Measurements from ENCODE around the gene GDI1.
A peak's percentile ranks its signal among the peaks of the same experiment; 100 is the strongest.

The GDI1 gene

DNA sequence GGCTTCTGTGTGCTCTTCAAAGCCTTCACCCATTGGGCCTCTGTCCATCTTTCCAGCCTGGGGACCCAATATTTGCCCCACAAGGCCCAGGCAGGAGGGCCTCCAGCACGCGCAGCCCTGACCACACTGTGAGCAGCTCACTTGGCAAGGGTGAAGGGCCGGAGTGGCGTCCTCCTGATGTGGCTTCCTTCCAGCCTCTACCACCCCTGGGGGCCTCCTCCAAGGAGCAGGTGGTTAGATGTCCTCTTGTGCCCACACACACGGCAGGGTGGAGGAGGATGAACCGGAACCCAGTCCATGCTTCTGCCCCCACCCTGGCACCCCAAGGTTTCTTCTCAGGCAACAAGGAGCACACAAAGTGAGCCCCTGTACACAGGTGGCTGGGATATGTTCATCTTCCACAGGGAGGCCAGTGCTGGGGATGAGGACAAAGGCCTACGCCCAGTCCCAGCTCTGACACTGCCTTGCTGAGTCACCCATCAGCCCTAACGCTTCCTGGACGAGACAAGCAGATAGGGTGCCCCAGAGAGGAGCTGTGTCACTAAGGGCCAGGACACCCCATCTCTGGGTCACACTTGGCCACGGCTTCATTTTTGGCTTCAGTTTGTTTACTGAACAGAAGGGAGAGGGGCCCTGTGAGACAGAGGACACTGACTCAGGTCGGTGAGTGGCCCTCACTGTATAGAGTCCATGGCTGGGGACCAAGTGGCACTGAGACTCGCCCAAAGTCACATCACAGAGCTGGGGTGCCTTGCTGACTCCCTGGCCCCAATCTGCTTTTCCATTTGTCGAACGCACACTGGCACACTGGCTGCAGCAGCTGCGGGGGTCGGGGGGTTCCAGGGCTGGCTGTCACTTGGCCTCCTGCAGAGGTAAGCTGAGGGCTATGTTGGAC lies 47.5 kb downstream of the GDI1 start:
- DNase-seq: no peak

DNA sequence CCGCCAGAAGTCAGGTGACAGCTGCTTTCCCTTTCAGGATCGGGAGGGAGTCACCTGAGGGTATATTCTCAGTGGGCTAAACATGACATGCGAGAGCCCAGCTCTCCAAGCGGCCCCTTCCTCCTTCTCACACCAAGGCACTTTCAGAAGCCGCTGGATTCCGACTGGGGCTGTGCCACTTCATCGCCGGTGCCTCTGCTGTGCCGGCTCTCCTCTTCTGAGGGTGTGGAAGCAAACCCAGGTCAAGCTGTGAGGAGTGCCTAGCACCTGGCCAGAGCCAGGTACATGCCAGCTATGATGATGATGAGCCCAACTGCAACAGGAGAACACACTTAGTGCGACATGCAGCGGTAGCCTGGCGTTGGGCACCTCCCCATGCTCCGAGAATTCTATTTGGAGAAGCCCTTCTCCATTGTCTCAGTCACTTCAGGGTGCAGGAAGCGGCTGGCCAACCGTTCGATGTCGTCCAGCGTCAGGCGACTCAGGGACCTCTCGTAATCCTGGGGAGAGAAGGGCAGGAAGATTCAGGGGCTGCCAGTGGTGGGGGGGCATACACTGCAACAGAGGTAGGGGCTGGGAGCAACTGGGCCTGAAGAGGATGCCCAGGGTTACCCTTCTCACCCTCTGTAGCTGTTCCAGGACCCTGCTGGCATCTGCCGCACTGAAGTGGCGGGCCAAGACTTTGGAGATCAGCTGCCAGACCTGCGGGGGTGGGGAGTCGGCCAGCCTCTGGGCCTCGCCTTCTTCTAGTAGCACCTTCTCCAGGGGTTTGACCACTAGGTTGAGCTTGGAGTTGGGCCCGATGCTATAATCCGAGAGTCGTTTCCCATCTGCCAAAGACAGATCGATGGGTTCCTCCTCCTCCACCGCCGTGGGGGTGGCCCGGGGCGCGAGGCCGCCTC lies 48.4 kb downstream of the GDI1 start:
- DNase-seq: no peak

DNA sequence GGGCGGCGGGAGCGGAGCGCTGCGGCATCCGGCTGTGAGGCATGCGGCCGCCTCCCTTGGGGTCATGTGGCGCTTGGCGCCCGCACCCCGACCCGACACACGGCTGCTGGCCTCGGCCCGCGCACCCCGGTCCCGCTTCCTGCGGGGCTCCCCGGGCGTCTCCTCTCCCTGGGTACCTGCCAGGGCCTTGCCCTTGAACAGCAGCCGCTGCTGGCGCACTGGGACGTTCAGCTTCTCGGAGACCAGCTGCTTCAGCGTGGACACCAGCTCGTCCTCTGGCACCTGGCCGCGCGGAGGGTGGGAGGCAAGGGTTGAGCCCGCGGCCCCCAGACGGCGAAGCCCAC lies 49.1 kb downstream of the GDI1 start:
- DNase-seq: peak; percentile 35

DNA sequence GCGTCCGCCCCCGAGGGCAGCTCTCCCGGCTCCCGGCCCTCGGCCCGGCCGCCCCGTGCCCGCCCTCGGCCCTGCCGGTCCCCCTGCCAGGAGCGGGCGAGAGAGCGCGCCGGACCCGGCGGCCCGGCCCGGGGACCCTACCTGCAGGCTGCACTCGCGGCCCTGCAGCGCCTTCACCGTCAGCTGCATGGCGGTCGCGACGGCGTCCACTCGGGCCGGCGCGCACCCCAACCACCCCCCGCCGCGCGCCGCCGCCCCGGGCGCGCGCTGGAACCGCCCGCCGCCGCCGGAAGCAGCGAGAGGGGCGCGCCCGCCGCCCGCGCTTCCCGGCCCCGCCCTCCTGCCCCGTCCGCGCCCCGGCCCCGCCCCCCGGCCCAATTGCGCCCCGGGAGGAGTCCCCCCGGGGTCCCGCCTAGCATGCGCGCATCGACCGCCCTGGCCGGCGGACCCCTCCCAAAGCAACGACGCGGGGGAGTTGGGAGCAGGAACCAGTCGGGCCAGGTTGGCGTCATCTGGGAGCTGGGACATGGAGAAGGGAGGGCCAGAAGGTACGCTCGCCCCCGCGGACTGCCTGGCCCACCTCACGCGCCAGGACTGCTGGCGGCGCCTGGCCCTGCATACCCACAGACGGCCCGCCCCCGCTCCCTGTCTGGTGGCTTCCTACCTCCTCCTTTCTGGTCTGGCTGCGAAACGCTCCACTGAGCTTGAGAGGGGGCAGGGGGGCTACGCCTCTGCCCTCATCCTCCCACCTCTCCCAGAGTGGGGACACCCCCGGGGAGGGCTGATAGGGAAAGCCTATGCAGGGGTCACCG lies 49.6 kb downstream of the GDI1 start, which contains the start of gene UBL4A:
Gene UBL4A, minus strand, starts transcription at position 220 of the 812 bp plus-strand sequence. Its CDS starts 31 bp downstream, at position 189.
- peak; percentile 56 for DNase-seq

DNA sequence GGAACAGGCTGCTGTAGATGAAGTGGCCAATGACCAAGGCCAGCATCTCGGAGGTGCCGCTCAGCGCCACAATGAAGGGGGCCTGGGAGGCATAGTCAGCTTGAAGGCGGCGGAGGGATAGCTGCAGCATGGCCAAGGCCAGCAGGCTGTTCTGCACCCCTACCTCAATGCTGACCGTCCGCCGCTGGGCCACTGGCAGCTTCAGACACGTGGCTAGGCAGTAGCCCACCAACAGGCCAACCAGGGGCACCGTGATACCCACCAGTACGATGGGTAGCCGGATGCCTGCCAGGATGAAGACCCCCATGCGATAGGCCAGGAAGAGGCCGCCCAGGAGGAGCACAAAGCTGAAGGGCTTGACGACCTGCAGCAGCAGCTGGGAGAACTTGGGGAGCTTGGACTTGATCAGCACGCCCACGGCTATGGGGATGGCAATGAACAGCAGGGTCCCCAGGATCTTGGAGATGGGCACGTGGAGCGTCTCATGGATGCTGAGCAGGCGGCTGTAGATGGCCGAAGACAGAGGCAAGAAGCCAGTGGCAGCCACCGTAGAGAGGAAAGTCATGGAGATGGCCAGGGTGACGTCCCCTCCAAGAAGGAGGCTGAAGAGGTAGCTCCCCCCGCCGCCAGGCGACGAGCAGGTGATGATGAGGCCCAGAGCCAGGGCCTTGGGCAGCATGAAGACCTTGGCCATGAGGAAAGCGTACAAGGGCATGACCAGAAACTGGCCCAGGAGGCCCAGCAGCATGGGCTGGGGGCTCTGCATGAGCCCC lies 50.8 kb downstream of the GDI1 start:
- DNase-seq: peak; percentile 15

DNA sequence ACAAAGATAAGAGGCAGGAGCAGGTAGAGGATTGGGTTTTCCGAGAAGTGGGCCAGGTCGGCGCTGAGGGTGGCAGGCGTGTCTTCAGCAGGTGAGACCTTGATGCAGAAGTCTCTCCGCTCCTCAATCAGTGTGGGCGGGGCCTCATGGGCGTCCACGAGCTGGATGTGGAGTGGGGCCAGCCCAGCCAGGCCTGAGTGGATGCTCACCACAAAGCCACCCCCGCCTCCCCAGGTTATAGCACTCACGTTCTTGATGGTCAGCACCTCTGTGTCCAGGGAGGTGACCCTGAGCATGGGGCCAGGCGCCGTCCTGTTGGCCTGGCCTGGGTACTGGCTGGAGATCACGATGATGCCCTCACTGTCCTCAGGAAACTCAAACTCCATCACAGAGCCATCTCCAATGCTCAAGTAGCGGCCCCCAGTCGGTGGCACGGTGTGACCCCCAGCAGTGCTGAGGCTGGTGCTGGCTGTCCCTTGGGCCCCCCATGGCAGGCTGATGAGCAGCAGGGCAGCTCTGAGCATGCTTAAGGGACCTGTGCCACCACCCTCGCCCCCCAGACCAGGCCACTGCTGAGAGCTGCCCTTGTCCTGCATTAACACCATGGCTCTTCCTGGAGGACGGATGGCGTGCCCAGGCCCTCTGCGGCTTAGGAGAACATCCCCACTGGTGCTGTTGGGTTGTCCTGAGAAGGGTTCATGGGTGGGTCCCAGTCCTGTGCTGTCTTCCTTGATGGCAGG lies 51.6 kb downstream of the GDI1 start:
- peak; percentile 17 for DNase-seq

- DNase-seq: no peak
These were observed 52.2 kb downstream of the GDI1 start for GRCh38 chrX:154489182-154489581.

GRCh38 chrX:154490021-154490413 lies 53.1 kb downstream of the GDI1 start:
- peak; percentile 50 for DNase-seq

DNA sequence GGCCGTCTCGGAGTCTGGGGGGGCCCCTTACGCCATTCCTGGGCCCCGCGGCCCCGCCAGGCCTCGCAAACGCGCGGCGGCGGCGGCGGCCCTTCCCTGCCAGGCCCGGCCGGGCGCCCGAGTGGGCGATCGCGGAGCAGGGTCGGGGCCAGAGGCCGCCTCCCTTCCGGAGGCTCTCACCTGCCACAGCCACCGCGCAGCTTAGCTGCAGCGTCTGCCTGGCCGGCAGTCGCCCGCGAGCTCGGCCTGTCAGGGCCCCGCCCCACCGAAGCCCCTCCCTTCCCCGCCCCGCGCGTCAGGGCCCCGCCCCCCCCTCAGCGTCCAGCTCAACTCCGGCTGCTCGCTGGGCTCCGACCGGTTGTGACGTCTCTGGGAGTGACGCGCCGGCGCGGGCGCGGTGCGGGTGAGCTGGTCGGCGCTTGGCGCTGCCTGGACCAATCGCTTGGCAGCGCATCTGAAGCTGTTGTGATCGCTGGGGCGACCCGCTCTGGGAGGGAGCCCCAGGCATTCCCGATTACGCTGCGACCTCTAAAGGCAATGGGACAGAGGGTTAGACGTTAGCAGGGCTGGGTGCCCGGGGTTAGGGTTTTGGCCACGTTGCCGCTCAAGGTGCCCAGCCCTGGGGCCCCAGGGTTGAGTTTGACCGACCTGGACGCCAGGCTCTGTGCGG lies 53.6 kb downstream of the GDI1 start, which contains the start of gene SLC10A3:
Gene SLC10A3, minus strand, starts transcription at position 216 of the 670 bp plus-strand sequence. CDS start 1,689 bp downstream, outside the sequence.
- peak; percentile 96 for DNase-seq
